GM21360 (cell line): Measurements from ENCODE around the gene NR5A2.

ENCODE experiments used
- ATAC-seq: cut with Tn5 transposase; IDR thresholded peaks from one replicate; pipeline ENCODE4 v1.9.1; 2021; ENCODE audit warnings: mild to moderate bottlenecking, moderate library complexity; ENCODE audit not compliant: unreplicated experiment

Gene NR5A2

DNA sequence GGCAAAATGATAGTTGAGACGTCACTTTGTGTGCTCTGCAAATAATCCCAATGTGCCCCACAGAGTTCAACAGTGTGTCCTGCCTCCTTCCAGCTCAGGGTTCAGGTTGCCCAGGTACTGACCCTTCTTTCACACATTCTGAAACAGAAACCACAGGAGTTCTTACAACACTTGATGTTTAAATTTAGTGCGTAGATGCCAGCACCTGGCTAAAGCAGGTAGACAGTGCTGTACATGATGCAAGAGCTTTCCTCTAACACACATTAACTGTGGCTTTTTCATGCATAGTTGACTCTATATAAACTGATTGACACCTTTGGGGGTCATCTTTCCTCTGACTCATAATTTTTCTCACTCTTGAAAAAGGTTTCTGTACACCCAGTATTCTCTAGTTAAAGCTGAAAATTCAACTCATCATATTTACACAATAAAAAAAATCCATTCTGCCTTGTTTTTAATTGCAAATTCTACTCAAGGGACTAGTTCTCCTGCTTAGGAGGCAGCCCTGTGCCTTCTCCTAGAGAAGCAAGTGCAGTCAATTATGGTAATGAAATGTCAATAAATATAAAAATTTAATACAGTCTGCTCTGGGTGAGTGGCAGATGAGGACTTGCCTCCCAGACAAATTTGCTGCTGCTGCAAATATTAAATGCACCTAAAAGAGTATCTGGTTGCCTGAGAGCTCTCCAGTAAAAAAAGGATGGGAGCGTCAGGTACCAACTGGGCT is 91.4 kb downstream of the NR5A2 start:
- no peak for ATAC-seq

DNA sequence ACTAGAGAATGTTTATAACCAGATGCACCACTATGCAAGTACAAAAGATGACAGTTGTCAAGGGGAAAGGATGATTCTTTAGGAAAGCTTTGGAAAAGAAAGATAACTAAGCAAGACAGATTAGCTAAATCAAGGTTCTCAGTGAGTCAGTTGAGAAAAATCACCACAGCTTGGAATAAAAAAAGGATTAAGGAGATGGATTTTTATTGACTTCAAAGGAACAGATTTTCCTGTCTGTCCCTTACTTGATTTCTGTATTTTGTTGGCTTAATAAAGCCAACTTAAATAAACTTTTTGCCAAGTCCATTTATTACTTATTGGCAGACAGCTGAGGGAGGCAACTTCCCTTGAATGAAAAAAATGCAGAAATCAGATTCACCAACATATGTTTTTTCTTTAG is 93.9 kb downstream of the NR5A2 start:
- no peak for ATAC-seq

DNA sequence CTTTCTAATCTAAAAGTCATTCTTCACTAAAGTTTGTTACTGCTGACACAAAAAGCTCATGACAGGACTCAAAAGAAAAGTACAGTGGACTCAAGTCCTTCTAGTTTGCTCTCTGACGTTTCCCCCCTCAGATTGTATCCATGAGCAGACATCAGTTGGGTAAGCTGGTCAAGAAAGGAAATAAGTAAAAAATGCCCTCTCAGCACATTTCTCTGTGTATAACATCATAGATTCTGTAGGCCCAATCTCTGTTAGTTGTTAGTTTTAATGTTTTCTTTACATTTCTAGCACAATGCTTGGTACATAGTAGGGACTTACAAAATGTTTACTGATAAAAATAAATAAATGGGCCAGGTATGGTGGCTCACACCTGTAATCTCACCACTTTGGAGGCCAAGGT is 96.8 kb downstream of the NR5A2 start:
- no peak for ATAC-seq

DNA sequence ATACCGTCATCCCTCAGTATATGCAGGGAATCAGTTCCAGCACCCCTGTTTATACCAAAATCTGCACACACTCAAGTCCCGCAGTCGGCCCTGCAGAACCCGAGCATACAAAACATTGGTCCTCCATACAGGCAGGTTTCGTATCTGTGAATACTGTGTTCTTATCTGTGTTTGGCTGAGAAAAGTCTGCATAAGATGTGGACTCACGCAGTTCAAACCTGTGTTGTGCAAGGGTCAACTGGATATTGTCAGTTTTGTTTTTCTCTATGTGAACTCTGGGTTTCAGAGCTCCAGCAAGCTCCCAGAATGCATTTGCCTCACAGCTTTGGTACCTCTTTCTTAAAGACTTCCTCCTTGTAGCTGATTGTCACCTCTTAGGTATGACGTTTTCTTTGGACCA is 100.6 kb downstream of the NR5A2 start:
- no peak for ATAC-seq

DNA sequence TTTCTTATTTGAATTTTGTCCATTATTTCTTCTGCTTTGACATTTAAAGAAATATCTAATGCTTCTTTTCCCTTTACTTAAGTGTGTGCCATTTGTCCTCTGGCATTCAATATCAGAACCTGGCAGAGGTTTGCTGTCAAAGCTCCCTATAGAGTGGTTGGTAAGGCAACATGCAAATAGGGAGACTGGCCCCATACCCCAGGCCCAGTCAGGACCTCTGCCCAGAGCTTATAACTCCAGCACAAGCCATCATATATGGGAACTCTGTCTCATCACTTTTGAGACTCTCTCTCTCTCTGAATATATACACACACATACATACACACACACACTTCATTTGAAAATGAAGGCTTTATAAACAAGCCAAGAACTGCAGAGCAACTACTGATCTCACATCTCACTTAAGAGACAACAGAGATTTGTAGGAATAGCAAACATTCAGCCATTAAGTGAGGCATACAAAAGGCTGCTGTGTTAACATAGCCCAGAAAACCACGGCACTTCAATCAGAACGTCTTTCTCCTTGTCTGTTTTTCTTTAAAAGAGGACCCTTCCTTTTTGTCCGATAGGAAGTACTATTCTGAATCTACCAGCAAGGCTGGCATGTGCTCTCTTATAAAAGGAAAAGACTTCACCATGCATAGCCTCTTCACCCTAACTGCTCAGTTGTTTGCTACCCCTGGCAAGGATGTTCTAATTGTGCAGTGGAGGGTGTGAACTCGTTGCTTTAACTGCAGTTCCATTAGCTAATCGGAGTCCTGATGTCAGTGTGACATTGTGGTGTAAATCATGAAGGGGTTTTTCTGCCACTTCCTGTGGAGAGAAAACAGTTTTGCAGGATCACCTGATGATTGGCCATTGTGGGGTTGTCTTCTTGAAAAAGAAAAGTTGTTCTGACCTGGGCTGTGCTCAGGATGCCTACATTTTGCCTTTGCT is 101.7 kb downstream of the NR5A2 start:
- ATAC-seq, result no peak

DNA sequence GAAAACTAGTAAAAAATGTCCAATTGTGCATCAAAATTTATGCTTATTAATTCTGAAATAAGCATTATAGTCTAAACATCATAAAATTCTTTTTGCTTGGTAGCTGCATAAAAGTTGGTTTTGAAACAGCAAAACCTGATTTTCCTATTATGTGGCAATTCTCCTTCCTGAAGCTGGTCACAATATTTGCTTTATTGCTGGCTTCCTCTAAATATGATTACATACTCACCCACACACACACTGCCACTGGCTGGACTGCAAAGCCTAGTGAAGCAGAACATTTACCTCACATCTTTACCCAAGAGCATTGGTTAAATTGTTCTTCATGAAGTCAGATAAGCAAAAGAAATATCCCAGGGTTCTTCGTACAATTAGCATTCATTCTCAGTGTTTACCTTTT is 103.0 kb downstream of the NR5A2 start:
- ATAC-seq, result no peak

DNA sequence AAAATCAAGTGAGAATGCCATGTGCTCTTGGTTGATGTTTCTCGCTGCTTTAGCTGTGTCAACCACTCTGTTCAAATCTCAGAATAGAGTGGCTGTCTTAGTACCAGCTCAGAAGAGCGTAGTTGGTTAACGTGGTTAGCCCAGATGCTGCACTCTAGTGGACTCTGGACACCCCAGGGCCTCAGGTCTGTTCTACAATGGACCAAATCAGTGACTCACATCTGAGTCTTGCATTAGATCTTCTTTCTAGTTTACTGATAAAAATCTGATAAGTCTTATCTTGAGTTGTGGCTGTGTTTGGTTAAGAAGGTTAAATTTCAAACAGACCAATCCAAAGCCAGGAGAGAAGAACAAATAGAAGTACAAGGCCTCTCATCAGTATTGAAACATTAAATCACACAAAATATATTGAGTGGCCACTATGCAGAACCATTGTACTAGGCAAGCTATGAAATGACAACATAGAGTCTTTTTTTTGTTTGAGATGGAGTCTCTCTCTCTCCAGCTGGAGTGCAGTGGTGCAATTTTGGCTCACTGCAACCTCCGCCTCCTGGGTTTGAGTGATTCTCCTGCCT is 104.1 kb downstream of the NR5A2 start:
- ATAC-seq, result no peak

DNA sequence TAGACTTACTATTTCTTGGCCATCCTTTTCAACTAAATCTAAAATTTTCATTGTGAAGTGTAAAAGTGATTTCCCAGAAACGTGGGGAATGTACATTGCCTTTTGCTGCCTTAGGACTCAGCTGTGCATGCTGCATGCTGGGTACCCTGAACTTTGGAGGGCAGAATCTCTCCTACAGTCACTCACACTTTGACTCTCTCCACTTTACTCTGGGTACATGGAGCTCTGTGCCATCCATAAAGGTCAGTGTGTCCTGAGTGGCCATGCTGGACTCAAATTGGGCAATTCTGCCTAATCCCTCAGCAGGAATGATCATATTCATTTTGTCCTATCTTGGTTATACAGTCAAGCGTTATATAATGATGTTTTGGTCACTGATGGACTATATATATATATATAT is 105.6 kb downstream of the NR5A2 start:
- ATAC-seq, result no peak

DNA sequence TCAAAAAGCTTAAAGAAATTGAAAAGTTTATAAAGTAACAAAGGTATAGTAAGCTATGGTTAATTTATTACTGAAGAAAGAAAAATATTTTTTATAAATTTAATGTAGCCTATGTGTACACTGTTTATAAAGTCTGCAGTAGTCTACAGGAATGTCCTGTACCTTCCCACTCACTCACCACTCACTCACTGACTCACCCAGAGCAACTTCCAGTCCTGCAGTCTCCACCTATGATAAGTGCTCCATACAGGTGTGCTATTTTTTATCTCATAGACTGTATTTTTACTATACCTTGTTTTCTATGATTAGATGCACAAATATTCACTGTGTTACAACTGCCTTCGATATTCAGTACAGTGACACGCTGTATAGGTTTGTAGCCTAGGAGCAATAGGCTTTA is 106.6 kb downstream of the NR5A2 start:
- no peak for ATAC-seq

DNA sequence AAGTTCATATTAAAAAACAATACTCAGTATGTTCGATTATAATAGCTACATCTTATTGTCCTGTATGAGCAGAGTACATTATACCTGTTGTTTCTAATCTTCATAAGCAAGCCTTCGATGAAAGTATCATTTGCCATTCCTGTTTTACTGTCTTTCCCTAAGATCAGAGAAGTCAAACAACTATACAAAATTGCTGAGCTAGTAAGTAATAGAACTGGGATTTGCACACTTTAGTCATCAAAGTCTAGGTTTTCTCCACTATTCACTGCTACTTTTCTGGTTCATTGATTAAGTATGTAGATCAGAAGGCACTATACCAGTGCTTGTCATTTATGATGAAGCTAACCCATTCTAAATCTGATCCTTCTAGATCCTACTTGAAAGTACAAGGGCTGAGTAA is 108.9 kb downstream of the NR5A2 start:
- no peak for ATAC-seq

DNA sequence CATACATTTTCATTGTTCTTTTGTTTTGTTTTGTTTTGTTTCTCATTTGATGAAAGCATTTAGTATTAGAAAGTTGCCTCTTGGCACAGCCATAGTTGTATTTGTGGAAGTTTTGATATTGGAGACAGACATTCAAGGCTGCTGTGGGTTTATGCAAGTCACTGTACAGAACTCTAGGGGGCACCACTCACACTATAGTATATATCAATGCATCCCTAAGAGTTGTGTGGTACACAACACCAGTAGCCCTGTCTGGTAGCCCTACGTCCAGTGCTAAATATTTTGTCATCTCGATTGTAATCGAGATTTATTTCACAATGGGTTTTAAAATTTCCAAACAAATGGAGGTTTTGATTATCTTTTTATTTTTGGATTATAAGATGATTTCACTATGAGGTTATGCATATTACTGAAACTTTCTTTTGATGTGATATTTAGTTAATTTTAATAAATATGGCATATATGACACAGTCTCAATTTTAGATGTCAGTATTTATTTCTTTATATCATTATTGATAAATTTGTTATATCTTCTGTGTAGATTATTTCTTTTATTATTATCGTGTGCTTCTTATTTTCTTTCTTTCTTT is 112.2 kb downstream of the NR5A2 start:
- ATAC-seq, result peak; percentile 91

DNA sequence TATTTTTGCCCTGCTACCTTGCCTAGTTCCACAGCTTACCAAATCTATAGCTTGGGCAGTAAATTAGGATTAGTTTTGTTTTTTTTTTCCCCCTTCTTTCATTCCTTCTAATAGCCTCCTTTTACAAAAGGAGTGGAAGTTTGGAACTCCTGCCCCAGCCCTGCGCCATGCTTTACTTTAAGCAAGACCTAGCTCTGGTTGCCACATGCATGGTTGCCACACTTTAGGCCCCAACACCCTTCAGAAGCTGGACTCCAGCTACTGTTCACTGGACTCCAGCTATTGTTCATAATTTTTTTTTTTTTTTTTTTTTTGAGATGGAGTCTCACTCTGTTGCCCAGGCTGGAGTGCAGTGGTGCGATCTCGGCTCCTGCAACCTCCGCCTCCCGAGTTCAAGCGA is 115.8 kb downstream of the NR5A2 start:
- no peak for ATAC-seq

DNA sequence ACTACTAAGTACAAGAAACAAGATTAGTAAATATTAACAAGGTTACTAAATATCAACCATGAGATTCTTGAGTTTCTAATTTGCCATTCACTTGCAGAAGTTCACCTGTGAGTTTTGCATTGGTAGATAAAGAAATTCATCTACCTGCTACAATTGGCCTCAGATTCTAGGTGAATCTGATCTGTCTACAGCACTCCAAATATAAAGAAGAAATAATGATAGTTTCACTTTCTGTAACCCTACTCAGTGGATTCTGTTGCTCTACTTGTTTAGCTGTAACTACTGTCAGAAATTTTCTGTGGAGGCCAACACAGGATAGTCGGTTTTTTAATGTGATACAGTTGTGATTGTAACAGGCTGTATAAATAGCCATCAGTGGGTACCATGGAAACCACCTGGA is 118.6 kb downstream of the NR5A2 start:
- ATAC-seq, result no peak

DNA sequence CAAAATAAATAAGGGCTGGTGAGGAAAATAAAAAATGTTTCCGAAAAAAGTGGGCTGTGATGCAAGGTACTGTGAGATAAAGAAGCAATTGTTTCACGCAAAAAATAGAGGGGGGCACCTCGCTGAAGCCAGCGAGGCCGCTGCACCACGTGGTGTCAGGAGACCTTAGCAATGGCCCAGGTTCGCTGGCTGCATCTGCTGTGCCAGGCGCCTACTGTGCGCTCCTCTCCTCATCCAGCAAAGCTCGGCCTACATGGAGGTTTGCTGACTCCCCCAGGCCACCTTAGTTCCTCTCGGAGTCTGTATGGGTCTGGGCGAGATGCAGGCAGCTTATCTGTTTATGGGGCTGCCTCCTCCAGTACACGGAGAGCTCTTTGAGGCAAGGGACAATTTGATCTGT is 119.6 kb downstream of the NR5A2 start:
- no peak for ATAC-seq

DNA sequence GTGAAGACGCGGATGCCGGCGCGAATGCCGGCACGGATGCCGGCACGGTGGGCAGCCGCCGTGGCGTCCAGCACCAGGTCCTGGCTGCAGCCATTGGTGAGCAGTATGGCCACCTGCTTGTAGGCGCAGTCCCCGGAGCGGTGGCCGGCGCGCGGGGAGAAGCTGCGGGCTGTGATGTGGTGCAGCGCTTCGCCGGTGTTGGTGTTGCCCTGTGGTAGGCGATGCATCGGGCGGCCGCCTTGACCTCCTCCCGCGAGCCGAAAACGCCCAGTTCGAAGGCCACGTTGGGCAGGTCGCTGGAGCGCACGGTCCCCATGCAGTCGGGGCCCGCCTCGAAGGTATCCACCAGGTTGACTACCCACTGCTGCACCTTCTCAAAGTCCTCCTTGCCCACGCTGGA is 120.2 kb downstream of the NR5A2 start:
- no peak for ATAC-seq

DNA sequence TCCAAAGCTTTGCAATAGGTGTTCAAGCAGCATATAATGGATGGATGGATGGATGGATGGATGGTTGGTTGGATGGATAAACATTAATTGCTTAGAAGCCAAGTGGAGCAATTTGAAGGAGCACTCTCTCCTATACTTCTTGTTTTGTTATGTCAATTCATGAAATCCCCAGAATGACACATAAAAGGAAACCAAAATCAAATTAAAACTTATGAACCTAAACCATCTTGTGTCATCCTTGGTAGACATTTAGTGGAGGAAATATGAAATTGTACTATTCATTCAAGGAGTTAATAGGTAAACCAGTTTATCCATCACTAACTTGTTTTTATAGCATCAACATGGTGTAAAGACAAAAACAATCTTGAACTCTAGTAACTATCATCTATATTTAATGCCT is 122.5 kb downstream of the NR5A2 start:
- no peak for ATAC-seq

DNA sequence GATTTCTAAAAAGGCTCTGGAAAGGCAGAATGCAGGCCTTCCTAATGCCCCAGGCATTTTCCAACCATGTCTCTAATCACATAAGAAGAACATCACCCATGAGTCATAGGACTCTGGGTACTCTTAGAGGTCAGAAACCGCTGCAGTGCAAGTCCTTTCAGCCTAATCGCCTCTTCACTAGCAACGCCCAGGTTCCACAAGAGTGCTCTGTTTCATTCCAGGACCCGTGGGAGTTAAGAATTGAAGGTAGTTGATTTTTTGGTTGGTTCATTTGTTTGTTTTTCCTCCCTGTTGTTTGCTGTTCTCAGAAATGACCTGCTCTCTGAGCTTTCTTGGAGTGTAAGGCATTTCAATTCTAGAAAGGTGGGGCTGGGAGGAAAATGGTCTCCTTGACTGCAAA is 123.2 kb downstream of the NR5A2 start:
- no peak for ATAC-seq

DNA sequence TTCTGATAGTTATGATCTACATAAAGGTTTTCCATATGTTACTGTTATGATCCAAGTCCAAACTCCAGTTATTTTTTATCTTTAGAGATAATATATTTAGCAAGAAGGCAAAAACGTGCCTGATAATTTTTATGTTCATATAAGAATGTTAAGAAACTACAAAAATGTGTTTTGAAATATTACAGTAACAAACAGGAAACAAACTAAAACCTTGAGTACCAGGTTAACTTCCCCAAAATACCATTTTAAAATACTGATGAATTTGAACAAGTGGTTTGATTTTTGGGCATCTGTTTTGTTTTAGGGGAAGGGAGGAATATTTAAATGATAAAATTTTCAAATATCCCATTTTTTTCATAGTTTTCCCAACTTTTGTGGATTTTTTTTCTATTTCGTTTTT is 124.8 kb downstream of the NR5A2 start:
- no peak for ATAC-seq

DNA sequence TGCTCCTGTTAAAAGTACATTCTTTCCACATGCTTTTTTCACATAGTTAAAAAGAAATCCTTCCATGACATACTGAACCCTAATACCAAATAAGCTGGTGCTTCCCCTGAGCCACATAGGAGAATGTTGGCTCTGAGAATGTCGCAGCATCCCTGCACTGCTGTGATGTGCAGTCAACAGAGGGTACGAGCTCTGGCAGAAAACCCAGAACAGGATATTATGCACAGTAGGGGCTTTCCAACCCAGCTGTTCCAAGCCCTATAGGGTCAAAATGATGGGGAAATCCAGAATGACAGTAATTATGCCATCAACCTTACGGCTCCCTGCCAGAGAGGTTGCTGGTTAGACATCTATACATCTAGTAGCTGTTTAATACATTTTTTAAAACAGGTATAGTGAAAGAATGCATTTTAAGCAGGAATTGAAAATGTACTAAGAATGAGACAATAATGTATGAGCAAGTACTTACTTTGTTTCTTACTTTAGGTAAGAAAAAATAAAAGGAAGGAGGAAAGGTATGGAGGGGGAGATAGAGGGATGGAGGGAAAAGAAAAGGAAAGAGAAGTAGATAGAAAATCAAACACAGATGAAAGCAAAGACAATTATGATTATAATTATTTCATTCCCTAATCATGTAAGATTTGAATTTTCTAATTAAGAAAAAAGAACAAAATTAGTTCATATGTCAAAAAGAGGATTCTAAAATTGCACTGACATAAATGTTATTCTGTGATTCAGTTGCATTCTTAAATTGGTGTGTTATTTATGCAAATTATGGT is 126.0 kb downstream of the NR5A2 start:
- ATAC-seq, result peak; percentile 56

DNA sequence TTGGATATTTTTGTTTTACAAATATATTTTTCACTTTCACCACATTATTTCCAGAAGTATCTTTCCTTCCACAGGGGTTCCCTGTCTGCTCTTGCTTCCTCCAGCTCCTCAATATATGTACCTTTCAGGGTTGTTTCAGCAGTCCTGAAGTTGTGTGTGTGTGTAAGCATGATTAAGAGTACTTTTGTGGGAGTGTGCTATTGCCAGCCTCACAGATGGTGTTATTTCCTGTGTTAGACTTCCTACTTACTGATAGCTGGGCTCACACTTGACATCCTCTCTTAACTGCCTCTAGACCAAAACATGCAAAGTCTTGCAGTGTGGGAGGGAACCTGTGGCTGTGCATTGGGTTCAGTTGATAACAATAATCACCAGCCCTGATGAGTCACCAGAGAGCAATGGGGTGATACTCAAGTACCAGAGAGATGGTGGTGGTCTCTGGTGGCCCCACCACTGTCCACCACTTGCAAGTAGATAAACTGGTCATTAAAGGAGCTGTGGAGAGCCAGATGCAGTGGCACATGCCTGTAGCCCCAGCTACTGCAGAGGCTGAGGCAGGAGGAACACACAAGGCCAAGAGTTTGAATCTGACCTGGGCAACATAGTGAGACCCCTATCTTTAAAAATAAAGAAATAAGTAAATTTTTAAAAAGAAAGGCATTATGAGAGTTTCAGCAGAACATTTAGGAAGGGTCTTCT is 126.7 kb downstream of the NR5A2 start:
- peak; percentile 86 for ATAC-seq
